HG03097 (cell line): Measurements from ENCODE around the gene TEAD1.

Experiments
- ATAC-seq: cut with Tn5 transposase; IDR thresholded peaks from one replicate; pipeline ENCODE4 v1.9.1; 2021; ENCODE audit not compliant: unreplicated experiment, low FRiP score

TEAD1 gene

DNA sequence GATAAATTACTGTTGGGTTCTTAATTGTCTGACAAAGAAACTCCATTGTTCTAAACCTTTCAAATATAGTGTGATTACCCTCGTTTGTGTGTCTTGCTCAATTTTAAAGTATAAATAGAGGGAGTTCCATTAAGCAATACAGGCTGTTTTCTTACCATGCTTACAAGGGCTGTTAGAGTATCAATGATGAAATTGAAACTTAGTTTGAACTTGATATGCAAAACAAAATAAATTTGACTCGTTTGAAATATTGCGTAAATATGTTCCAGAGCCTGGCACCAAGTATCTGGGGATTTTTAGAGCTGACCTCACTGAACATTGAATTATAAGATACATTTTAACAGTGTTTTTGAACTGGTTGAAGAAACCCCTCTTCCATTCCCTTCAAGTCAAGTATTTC, 31.7 kb downstream of the TEAD1 start:
- no peak for ATAC-seq

DNA sequence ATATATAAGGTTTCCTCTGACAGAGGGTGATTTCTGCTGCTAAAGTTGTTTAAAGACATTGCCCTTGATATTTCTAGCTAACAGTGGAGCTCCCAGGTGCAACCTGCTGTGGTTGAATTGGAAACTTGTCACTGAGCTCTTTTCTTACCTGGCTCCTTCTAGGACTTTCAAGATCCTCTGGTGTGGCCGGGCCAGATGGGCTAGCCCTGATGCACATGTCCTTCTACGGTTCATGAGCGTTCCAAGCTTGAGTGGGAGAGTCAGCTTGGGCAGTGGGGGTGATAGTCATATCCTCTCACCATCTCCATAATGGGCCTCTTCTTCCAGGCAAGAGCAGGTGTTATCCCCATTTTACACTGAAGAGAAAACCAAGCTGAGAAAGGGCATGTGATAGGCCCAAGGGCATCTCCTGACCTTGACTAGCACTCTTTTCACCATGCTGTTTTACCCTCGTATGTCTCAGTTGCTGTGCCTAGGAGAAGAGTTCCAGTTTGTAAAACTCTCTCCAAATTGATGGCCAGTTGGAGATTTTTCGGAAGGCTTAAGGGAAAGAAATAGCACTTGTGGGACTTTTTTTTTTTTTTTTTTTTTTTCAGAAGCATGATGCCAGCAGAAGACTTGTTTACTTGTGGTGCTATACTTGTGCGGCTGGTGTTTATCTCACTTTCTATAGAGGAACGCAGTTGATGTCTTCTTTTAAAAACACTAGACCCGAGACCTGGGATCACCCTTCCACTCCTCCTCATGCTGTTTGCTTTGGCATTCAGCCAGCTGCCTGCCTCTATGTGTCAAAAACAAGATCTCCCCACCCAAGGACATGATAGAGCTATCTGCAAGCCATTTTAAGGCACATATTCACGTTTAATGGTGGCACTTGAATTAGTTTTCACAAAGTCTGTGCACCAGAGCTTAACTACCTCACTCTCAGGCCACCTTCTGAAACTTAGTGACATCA, 32.6 kb downstream of the TEAD1 start:
- no peak for ATAC-seq

DNA sequence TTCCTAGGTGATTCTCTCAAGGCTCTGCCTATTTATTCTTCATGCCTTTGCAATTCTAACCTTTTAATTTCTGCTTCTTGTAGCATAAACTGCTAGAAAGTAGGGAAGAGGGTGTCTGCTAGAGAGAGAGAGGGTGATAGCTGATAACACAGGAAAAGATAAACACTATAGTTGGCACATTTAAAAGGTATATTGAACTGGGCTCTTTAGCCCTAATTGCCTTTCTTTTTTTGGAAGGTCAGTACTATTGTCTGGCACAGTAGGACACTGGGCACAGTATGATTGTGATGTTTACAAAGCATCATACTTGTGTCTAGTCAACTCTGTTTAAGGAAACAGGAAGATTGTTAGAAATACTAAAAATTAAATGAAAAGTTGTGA, 33.3 kb downstream of the TEAD1 start:
- ATAC-seq: no peak

DNA sequence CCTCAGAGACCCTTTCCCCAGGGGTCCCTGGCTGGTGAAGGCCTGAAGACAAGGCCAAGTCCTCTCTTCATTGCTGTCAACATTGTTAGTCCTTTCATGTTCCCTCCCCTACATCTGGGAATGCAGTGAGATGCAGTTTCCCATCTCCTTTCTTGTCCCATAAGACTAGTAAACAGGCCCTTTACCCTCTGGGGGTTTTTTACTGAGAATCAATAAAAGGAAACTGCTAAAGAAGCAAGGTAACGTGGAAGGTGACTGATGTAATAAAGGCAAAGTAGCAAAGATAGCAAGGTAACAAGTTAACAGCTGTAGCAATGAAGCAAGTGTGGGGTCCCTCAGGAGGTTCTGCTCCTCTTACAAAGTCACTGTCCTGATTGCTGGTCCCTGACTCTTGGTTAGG, 37.3 kb downstream of the TEAD1 start:
- ATAC-seq: no peak

DNA sequence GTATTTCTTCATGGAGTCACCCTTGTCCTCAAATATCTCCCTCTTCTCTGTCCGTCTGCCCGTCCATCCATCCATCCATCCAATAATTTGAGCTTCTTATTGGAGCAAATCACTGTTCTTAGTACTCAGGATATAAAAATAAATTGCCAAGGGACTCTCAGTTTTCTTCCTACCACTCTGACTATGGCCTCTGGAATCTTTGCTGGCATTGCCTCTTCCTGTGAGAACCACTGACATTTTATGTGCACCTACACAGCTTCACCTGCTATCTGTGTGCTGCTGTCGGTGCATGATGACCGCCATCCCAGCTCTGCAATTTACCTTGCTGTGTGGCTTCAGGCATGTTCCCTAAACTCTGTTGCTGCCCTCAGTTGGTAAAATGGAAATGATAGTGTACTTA, 37.9 kb downstream of the TEAD1 start:
- no peak for ATAC-seq

DNA sequence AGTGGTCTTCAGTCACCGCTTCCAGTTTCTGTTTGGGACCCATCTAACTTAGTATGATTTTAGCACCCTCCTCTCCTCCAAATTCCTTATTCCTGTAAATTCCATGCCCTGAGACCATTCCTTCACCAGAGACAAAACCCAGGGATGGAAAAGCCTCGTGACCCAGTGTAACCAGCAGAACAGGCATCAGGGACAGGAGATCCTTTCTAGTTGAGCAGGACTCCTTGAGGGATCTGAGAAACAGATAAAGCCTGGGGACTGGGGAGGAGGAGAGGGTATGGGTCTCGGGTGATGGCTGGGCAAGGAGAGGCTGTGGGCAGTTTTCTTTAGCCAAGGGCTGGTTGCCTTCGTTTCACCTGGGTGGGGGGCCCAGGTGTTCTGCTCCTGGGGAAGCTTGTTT, 40.9 kb downstream of the TEAD1 start:
- no peak for ATAC-seq

DNA sequence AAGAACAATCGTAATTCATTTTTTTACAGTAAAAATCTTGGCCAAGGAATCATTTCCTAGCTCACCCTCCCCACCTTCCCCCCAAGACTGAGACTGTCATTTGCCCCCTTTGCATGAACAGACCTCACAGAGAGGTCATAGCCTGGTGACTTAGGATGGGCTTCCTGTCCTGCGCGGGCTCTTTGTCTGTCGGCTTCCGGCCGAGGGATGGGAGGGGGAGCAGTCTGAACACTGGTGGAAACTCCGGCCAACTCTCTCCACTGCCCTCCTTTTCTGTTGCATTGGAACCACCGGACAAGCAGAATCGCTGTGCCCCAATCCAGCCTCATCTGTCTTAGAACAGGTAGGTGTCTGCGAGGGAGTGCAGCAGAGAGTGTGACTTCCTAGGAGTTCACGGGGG, 41.7 kb downstream of the TEAD1 start:
- no peak for ATAC-seq

DNA sequence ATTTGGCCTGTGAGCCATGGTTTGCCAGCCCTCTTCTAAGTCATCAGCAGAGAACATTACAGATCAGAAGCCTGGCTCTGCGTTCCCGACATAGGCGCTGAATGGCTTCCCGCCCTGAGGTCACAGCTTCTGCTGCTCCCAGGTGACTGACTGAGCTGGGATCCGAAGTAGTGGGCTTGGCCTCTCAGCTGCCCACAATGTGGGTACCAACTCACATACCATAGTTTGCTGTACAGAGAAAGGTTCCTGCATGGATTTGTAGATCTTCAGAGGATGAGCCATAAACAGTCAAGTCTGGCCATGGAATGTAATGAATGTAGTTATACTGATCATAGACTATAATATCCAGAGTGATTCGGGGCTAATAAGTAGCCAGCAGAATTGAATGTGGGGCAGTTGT, 42.6 kb downstream of the TEAD1 start:
- no peak for ATAC-seq

DNA sequence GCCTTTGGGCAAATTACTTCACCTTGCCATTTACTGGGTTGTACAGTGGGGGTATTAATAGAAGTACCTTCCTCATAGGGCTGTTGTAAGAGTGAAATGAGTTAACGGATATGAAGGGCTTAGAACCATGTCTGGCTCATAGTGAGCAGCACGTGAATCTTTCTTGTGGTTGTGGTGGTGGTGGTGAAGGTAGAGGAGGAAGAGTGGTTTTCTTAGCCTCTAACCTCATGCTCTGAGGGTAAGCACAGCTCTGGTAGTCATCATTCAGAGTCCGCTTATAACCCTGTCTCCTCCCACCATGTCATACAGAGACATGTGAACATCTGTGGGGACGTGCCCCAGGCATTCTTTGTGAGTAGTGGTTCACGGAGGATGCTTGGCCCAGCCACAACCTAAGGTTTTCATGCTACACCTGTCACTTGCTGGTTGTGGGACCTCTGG, 43.6 kb downstream of the TEAD1 start:
- peak; percentile 90 for ATAC-seq

DNA sequence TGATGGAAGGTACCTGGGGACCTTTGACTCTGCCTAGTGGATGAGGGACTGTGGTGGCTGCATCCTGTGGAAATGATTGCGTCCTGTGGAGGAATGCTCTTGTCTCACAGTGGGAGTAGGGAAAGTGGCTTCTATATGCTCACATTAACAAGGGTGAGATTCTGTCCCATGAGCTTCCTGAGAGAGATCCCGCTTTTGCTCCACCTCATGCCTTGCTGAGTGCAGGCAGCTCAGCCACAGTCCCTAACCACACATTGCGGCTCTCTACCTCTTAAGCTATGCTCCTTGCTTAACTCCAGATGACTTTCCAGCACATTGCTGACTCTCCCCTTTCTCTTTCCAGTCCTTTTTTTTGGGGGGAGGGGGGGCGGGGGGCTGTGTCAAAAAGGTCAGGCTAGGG, 45.0 kb downstream of the TEAD1 start:
- no peak for ATAC-seq

DNA sequence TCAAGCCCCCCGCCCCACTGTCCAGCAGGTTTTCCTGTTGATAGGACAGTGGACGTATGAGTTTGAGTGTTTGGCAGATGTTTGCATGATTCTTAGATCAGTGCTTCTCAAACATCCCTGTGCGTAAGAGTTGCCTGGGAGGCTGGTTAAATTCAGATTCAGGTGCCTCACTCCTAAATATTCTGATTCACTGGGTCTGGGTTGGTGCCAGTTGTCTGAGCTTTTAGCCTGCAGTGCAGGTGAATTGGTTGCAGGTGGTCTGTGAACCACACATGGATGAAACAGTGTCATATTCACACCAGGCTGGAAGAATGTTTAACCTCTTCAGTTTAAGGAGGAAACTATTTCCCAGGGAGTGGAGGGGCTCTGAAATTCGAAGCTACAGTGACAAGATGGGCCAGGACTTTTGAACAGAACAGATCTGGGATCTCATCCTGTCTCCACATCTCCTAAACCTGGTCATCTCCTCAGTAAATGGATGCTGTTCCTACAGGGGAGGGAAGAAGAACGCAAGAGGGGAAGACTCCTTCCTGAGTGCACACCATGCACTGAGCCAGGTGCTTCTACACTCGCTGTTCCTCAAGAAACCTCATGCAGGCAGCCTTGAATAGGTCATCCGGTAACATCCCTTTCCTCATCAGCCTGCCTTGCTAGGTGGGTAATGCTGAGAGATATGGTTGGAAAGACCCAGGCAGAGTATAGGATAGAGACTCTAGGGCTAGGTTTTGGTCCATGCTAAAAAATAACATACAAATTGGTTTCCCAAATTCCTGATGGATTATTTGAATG, 47.8 kb downstream of the TEAD1 start:
- no peak for ATAC-seq

DNA sequence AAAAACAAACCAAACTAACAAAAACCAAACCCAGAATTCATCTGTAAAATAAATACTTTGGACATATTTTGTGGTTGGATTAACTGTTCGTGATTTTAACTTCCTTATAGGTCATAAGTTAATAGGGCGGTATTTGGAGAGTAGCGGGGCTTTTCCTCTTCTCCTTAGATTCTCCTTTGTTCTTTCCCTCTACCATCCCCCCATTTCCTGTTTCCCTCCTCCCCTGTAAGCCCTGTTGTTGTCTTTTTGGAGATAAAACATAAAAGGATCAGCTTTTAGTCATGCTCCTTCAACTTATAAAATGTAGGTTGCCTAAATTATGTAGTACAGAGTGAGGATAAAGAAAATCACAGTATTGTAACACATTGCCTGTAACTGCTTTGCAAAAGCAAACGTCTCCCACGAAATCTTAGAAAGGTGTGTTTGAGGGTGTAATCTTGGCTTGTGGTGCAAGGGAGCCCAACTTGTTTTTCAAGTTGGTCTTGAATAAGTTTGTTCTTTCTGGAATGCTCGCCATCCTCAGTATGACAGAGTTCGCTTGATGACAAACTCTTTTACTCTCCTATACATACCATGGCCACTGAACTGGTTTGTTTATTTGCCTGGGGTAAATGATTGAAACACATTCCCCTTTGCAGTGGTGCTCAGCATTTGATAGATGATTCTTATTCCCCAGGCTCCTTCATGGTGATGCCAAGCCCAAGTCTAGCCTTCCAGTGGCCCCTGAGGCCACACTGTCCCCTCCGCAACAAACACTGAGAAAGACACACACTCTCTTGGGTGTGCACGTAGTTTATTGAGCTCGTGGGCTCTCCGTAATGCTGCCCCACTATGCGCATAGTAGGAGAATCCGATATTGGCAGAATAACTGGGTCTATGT, 49.4 kb downstream of the TEAD1 start:
- ATAC-seq: no peak

DNA sequence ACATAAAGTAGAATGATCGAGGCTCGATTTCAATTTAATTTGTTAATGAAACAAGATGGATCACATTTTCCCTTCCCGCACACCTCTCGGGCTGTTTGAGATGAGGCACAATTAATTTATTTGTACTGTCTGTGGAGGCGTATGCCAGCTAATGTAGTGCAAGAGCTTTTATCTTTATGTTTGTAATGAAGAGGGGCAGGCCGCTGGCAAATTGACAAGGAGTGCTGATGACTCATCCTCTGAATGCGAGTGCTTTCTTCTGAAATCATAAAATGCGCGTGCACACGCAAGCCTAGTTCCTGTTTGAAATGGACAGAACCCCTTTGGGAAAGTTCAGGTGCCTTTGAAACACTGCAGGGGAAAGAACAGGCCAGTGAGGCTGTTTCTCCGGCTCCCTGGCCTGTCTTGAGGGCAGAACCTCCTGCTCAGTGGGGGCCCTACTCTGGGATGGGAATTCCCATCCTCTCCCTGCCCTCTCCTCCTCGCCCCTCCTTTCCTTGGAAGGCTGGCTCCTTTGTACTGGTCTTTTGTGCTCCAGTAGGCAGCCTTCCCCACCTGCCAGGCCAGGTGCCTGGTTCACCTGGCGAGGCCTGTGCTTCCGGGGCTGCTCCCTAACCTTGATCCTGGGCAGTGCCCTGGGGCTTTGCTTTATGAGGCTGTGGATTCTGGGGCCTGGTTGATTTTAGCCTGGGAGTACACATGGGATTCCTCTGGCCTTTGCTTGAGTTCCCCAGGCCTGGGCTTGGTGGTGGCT, 50.3 kb downstream of the TEAD1 start:
- no peak for ATAC-seq

DNA sequence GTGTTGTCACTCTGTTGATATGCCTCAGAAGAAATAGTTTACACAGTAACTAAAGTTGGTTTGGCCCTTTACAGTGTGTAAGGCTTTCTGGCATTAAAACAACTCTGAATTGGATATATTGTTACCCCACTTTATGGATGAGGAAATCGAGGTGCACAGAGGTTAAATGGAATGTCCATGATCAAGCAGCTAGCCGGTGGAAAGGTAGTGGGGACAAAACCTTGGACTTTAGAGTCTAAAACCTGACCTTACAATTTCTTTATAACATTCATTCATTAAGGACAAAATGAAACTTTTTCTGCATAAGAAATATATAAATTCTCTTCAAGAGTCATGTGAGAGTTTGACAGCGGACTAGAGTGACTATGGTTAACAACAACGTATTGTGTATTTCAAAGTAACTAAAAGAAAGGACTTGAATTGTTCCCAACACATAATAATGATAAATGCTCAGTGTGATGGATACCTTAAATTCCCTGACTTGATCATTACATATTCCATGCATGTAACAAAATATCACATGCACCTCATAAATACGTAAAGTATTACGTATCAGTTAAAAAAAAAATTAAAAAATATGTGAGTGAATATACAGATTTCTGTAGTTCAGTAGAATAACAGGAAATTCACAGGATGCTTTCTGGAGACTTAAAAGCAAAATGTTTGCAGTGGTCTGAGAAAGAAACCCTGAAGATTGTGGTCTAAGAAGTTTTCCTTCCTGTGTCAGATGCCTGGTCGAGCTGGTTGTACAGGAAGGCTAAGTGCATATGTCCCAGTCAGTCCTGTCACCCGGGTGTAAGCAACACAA, 51.0 kb downstream of the TEAD1 start:
- no peak for ATAC-seq

DNA sequence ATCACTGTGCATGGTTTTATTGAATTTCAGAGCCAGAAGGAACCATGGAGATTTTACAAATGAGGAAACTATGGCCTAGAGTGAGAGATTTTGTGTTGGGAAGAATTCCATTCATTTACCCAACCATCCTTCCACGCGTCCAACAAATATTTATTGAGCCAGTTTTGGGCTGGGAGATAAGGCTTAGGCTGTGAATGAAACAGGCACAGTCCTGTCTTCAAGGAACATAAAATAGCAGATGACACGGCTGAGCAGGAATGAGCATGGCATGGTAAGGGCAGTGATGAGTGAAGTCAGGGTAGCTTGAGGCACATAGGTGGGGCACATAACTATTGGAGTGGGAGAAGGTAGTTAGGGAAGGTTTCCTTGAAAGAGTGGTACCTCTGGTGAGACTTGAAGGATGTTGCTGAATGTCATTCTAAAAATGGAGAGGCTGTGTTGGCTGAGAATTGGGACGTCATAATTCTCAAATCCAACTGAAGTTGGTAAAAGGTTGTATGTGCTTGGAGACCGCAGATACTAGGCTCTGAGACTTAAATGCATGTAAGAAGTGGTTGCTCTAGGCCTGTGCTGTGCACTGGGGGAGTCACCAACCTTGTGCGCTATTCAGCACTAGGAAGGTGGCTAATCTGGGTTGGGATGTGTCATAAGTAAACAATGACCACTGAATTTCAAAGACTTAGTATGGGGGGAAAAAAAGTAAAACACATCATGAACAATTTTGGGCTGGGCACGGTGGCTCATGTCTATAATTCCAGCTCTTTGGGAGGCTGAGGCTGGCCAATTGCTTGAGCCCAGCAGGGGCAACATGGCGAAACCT, 51.9 kb downstream of the TEAD1 start:
- no peak for ATAC-seq

DNA sequence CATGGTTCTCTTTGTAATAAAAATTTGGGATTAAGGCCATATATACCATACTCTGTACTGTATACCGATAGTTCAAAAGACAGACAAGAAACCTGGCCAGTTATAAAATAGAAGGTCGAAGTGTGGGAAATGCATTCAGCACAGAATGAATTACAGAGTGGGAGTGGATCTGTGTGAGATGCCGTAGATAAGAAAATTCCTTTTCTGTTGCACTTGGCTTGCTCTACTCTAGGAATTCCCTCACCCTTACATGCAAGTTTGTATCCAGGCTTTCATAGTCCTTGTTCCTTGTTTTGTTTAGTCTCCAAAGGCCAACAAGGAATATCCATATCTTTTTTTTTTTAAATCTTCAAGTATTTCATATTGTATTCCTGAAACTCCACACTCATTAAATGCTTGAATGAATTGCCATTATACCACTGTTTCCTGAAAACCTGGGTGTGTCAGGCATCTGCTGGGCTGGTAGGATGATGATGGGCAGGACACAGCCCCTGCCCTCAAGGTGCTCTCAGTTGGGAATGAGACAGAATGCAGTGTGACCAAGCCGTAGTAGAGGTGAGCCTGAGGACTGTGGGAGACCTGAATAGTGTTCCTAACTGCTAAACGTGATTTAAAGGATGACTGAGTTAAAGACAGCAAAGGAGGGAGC, 53.5 kb downstream of the TEAD1 start:
- ATAC-seq: no peak

DNA sequence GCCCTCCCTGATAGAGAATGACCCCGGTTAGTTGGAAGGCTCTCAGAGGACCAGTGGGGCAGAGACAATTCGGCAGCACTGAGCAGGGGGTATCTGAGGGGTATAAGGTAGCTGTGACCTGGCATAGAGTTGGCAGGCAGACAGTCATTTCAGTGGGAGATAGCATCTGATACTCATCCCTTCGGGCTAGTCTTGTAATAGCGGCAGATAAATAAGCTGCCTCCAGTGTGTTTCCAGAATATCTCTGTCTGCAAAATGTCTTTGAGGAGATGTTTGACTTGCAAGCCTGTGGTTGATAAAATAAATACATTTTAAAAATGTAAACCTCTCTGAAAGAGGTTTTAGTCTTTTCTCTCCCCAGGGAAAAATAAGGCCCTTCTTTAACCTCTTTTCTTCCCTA, 54.2 kb downstream of the TEAD1 start:
- ATAC-seq: no peak

DNA sequence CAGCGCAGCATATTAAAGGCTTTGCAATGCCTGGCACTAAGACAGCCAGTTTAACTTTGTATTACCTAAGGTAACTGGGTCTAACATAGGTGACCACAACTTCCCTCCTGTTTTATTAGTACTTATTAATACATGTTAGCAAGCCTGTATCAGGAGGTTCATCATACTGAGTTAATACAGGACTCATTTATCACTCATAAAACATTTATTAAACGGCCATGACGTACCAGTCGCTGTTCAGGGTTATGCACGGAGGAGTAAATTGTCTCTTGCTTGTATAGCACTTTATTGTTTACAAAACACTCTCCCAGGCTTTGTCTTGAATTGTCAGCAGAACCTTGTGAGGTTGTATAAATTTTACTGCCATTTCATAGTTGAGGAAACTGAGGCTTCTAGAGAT, 55.7 kb downstream of the TEAD1 start:
- ATAC-seq: no peak
